ENCODE measurements around the gene ARHGAP6. TPM values are rescaled to one million over a fixed set of nuclear protein-coding genes. Genes with fewer than 3 reads are reported as not detected.

The ARHGAP6 gene
- total RNA-seq (ENCODE audit: insufficient read depth, low replicate concordance) = 5.1 TPM

- peak; percentile 69 for DNase-seq (ENCODE audit: low spot score)
These were observed at the start of gene ARHGAP6 for GRCh38 chrX:11665168-11666111. Gene ARHGAP6 (minus strand): TSS chrX:11665920. CDS start chrX:11664828, 1,092 bp downstream.

DNA sequence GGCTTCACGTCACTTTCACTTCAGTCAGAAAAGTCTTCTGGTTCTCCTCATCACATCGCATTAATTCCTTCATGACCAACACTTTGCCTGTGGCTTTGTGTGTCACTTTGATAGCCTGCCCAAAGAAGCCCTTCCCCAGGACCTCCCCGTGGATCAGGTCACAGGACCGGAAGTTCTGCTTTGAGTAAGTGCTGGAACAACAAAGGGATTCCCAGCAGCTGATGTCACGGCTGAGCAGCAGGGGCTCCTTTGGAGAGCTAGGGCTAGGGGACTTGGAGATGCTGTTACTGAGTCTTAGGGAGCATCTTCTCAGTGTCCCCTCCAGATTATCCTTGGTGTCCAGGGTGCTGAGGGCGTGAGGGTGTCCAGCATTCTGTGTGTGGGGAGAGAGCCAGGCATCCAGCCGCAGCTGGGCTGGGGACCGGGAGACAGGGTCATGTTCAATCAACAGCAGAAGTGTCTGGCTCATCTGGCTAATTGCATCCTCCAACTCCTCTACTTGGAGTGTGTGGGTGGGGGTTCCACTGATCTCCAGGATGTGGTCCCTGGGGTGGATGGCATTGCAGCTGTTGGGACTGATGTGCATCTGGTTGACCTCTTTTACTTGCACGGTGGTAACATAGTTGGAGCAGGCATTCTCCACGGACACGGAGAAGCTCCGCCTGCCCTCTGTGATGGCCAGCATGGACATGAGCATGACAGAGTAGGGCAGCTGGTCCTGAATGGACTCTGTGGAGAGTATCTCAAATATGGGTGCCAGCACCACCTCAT is 39.2 kb upstream of the ARHGAP6 start:
- DNase-seq (ENCODE audit: low spot score) = no peak

- no peak for DNase-seq (ENCODE audit: low spot score)
These were observed 38.1 kb upstream of the ARHGAP6 start for GRCh38 chrX:11703855-11704254.

DNA sequence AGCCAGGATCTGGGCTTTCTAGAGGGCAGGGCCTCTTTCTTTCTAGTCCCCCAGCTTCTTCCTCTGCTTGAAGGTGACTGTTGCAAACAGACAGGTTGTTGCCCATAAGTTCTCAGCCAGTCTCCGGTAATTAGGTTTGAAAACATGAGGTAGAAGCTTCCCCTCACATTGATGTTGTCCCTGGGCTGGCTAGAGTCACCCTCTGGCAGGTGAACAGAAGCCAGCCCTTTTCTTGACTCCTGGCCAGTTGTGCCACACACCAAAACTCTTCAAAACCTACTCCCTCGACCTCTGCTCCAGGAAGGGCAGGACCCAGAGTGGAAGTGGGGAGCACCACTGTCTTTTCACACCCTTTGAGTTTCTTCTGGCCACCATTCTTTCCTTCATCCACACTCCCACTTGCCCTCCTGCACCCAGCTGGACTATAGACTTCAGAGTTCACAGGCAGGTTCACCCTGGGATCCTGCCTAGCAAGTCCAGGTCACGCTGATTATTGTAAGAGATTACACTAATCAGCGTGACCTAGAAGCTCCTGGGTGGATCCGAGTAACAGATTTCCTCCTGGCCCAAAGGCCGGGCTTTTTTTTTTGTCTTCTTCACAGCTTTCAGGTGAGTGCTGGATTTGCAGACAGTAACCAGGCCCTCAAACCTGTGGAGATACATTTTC is 37.4 kb upstream of the ARHGAP6 start:
- no peak for DNase-seq (ENCODE audit: low spot score)

- no peak for DNase-seq (ENCODE audit: low spot score)
These were observed 36.7 kb upstream of the ARHGAP6 start for GRCh38 chrX:11702420-11702819.

DNA sequence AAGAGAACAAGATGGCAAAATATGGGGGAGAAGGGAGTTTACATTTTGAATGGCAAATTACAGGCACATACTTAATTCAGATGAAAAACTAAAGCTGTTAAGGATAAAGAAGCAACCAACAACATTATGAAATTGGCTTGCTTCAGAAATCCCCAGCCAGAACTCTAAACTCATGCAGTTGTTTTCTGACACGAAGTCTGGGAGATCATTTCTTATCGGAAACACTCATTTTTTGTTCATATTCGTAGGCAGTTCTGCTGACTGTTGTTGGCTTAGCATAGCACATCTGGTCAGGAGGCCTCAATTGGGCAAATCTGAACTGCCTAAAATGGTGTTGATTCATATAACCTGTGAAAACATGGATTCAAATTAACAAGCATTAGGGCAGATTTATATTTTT is 33.0 kb upstream of the ARHGAP6 start:
- DNase-seq (ENCODE audit: low spot score) = peak; percentile 81

DNA sequence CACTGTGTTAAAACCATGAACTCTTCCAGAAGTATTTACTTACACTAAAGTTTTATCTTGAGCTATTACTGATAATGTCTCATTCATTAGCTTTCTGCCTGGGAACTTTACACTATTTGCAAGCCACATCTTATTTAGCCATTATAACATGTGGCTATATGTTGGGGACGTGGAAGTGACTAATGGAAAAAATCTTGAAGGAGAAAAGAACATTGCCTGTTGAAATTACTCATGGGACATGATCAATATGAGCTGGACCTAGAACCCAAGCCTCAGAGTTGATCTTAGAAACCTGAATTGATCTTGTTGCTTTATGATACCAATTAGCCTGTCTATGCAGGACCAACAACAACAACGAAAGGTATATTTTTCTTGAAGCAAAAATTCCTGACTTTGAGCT is 22.5 kb upstream of the ARHGAP6 start:
- DNase-seq (ENCODE audit: low spot score) = no peak

- DNase-seq (ENCODE audit: low spot score) = no peak
These were observed 21.4 kb upstream of the ARHGAP6 start for GRCh38 chrX:11687157-11687556.

DNA sequence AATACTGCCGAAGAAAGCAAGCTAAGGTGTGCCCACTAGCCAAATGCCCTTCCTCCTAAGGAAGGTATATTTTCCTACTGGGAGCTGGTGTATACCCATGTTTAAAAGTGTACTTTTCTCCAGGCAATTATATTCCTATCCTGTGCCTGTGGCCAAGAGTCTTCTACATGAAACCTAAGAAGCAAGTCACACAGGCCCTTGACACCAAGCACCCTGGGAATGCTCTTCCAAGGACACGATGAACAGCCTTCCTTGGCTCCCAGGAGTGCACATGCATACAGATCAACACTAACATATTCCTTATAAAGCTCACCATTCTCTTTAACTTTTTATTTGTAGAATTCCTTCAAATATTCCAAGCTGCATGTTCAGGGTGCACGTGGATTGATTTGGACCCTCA is 17.3 kb upstream of the ARHGAP6 start:
- no peak for DNase-seq (ENCODE audit: low spot score)

DNA sequence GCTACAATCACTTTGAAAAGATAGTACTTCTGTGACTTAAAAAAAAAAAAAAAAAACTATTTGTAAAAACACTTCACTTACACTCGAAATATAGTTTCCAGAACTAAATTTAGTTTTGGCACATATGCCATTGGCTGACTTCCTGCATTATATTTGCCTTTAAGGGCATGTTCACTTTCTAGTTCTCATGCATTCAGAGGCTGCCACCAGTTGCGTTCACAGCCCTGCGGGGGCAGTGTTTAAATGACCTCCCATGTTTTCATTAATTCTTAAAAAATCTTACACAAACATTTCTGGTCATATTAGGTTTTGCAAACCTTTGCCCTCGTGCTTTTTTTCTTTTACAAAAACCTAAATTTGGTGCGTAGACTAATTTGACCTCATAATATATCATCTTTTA is 12.4 kb upstream of the ARHGAP6 start:
- peak; percentile 24 for DNase-seq (ENCODE audit: low spot score)

GRCh38 chrX:11672213-11672612 is 6.5 kb upstream of the ARHGAP6 start:
- no peak for DNase-seq (ENCODE audit: low spot score)

DNA sequence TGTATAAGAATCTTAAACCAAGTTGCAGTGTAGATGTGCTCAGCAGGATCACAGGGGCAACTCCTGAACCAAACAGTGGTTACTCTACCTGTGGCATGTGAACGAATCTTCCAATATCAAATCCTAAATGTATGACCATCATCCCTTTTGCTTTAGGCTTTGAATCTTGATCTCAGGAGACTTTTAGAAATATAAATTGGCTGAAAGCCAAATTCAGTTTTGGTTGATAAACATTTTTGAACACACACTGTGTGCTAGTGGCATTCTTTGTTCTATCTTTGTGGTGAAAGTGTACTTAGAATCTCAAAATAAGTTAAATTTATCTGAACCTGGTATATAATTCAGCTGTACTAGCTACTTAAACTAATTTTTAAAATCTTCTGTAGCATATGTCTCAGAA is 4.6 kb upstream of the ARHGAP6 start:
- no peak for DNase-seq (ENCODE audit: low spot score)

GRCh38 chrX:11666952-11667685 is 1.4 kb upstream of the ARHGAP6 start:
- DNase-seq (ENCODE audit: low spot score) = no peak

DNA sequence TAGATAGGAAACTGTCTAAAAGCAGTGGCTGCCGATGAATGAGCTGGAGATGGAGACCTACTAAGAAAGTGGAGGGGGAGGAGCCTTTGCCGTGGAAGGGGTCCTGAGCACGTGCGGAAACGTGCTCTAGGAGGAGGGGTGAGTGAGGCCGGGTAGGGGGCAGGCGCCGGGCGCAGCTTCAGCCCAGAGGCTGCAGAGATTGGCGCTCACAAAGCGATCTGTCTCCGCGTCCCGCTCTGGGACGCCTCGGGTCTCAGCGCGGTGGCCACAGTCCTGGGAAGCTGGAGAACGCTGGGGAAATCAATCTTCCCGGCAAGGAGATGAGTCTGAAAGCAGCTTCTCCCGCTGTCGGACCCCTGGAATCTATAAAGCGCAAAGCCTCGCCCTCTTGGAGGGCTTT is 444 bp upstream of the ARHGAP6 start:
- peak; percentile 37 for DNase-seq (ENCODE audit: low spot score)

GRCh38 chrX:11664211-11665167 is 1.2 kb downstream of the ARHGAP6 start:
- DNase-seq (ENCODE audit: low spot score) = no peak

DNA sequence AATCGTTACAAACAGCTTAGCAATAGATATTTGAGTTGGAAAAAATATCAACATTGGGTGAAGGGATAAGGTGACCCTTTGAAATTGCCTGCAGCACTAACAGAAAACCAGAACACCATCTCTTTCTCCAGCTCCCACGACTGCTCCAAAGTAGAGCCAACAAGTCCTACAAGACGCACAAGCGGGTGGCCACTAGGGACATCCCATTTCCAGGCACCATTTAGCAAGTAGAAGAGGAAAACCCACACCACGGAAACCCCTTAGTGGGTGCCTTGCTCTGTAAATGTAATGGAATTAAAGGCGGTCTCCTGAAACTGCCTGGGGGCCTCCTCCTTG is 1.9 kb downstream of the ARHGAP6 start:
- no peak for DNase-seq (ENCODE audit: low spot score)

- peak; percentile 74 for DNase-seq (ENCODE audit: low spot score)
These were observed 10.3 kb downstream of the ARHGAP6 start for GRCh38 chrX:11655282-11656015.

GRCh38 chrX:11648705-11649519 is 16.8 kb downstream of the ARHGAP6 start:
- no peak for DNase-seq (ENCODE audit: low spot score)

- DNase-seq (ENCODE audit: low spot score) = no peak
These were observed 18.6 kb downstream of the ARHGAP6 start for GRCh38 chrX:11647138-11647537.
